RWPE1 (cell line): Measurements from ENCODE around the gene GRIK2.

ENCODE experiments used
- CTCF ChIA-PET: fragments of 350-600 bp; sonication (Branson Sonifier 250); formaldehyde crosslinking; extraction: SDS; loops from one replicate; lab custom pipeline; 2021; lab: Yijun Ruan, JAX
- POLR2A ChIA-PET: fragments of 400-600 bp; formaldehyde crosslinking; extraction: SDS; loops from one replicate; lab custom pipeline; 2020; ENCODE audit warnings: antibody characterized with exemption; ENCODE audit not compliant: low non-redundant PET; lab: Yijun Ruan, JAX
- DNase-seq: peaks from one replicate; pipeline ENCODE4 v3.0.0; 2012; ENCODE audit warnings: low spot score
- H3K27ac ChIP-seq: fragments of 450-650 bp; 2 replicates; pipeline ENCODE4 v1.5.1; 2017
- TF ChIP-seq, protein P1 (sequence below): fragments of 450-650 bp; conservative IDR thresholded peaks from 2 replicates; pipeline ENCODE4 v1.5.1; 2017; ENCODE audit warnings: low read depth, mild to moderate bottlenecking

The GRIK2 gene

DNA sequence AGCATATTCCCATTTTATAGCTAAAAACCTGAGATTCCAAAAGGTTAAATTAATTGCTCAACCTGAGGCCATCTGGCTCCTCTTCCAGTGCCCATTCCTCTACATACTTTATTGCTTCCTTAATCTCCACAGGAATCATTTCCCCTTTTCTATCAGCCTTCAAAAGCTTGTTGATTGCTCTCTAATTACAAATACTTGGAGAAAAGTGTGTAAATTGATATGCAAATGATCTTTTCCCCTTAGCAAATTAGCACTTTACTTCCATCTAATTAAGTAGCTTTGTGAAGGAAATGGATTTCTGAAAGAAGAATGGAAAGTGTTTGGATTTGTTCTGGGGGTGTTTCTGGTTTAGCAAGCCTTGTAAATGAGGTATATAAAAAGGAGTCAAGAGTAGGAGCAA lies 323.3 kb downstream of the GRIK2 start:
- H3K27ac ChIP-seq, result no peak overlapping the region
- no peak for DNase-seq
- TF ChIP-seq, protein P1, sequence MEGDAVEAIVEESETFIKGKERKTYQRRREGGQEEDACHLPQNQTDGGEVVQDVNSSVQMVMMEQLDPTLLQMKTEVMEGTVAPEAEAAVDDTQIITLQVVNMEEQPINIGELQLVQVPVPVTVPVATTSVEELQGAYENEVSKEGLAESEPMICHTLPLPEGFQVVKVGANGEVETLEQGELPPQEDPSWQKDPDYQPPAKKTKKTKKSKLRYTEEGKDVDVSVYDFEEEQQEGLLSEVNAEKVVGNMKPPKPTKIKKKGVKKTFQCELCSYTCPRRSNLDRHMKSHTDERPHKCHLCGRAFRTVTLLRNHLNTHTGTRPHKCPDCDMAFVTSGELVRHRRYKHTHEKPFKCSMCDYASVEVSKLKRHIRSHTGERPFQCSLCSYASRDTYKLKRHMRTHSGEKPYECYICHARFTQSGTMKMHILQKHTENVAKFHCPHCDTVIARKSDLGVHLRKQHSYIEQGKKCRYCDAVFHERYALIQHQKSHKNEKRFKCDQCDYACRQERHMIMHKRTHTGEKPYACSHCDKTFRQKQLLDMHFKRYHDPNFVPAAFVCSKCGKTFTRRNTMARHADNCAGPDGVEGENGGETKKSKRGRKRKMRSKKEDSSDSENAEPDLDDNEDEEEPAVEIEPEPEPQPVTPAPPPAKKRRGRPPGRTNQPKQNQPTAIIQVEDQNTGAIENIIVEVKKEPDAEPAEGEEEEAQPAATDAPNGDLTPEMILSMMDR, result no peak
- POLR2A ChIA-PET, result no interaction called here
- CTCF ChIA-PET, result no interaction called here

DNA sequence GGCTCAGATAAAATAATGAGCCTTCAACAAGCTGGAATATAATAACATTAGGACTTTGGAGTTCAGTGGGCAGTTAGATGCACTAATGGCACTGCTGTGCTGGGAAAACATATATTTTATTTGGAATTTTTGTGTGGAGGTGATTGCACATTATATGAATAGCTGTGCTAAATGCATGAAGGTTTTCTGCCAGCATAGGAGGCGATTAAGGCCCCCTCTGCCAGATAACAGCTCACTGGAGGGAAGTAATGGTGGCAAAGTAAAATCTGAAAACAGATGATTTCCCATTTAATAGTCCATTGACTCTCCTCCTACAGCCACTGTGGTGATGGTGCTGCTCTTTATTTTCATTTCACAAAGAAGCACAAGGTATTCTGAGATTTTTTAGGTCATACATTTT lies 326.0 kb downstream of the GRIK2 start:
- CTCF ChIA-PET, result no interaction called here
- no peak for DNase-seq

DNA sequence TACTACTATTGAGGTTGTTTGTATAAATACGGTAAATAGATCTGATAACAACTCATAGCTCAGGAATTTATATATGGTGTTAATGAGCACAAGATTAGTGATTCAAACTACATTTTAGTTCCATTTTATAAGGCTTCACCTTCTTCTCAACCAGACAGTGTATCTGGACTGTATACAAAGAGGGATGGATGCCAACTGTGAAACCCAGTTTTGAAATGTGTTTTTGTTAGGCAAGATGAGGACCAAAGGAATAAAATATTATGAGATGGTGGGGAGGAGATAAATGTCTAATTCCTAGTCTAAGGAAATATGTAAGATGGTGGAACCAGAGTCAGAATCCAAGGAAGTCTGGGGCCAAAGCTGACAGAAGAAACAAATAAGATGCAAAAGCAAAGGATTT lies 329.0 kb downstream of the GRIK2 start:
- TF ChIP-seq, protein P1, result no peak
- ChIA-PET POLR2A (no interaction called here), CTCF (no interaction called here)
- no peak overlapping the region for H3K27ac ChIP-seq
- DNase-seq, result no peak

More for the DNA sequence above, 326.0 kb downstream of the GRIK2 start:
- no peak overlapping the region for H3K27ac ChIP-seq
- TF ChIP-seq, protein P1, result no peak
- POLR2A ChIA-PET, result no interaction called here

DNA sequence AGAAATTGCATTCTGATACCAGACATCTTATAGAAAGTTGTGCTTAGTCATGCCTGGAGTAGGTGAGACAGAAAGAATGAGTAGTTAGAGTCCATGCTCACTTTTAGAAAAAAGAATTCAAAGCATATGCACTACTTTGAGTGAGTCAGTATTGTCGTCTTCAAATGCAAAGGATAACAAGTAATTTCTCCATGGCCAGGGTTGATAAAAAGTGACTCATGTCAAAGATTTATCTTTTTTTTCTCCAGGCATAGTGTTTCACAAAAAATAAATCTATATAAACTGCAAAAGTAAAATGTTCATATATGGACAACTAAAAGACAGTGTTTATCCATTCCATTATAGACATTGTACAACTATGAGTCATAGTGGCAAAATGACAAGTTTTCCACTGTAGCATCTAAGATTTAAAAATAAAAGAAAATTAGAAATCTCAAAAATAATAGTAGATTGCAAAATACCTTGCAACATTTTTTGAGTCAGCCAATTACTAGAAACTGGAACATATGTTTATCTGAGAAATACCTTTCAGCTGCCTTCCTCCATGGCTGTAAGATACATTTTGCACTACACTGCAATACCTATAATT lies 329.6 kb downstream of the GRIK2 start:
- ChIA-PET POLR2A (no interaction called here), CTCF (no interaction called here)
- H3K27ac ChIP-seq, result no peak overlapping the region
- DNase-seq, result peak; percentile 49
- TF ChIP-seq, protein P1, result no peak

DNA sequence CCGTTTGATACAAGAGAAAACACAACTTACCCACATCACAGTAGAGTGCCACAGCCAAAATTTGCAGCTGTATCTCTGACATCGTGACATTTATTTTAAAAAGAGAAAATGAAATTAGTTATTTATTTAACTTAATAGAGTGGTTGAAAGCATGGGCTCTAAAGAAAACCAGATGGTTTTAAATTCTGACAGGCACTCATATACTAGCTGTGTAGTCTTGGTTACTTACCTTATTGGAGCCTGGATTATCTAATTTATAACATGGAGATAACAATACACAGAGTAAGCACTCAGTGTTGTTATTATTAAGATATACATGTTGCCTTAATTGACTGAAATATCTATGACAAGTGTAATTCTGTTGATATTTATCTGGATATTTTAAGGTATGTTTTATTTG lies 334.9 kb downstream of the GRIK2 start:
- DNase-seq, result no peak
- no peak overlapping the region for H3K27ac ChIP-seq
- POLR2A ChIA-PET, result no interaction called here
- CTCF ChIA-PET, result interaction anchor here (0.7 kb wide), 1 partner anchor 252 kb away, joined by 3 read pairs; no protein-coding TSS in a partner anchor
- TF ChIP-seq, protein P1, result no peak

DNA sequence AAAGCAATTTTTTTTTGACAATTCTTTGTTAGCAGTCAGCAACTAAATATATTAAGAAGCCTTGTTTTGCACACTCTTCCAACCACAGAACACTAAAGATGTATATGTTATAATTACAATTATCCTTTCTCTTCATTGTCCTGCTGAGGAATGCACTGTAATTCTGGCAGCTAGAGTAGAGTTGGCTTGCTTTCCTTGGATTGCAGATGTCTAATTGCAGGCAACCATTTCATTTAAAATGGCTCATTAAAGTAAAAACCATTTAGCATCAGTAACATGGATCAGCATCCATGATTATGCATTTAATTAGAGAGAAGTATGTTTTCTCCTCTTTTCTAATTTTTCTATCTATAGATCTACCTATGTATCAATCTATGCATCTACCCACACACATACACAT lies 335.4 kb downstream of the GRIK2 start:
- ChIA-PET CTCF (no interaction called here), POLR2A (no interaction called here)
- H3K27ac ChIP-seq, result no peak overlapping the region
- no peak for DNase-seq
- TF ChIP-seq, protein P1, result no peak
